Trophoblast cell (in vitro differentiated cells and primary cell): Measurements from ENCODE around the gene SNX1.

Experiments used
- DNase-seq, 2 donors: peaks; one replicate each; pipeline ENCODE4 v3.0.0-alpha.2; 2016
- H2AFZ ChIP-seq: 2 replicates; pipeline ENCODE4 v1.6.1; 2013; ENCODE audit warnings: low read length, moderate library complexity, mild to moderate bottlenecking; ENCODE audit not compliant: insufficient read depth, poor library complexity
- H2AK5ac ChIP-seq: 2 replicates; pipeline ENCODE4 v1.6.1; 2013; ENCODE audit warnings: mild to moderate bottlenecking, low read length
- H2BK120ac ChIP-seq: 2 replicates; pipeline ENCODE4 v1.6.1; 2013; ENCODE audit warnings: low read length, mild to moderate bottlenecking, moderate library complexity; ENCODE audit not compliant: insufficient read depth, poor library complexity
- H2BK12ac ChIP-seq: 2 replicates; pipeline ENCODE4 v1.6.1; 2013; ENCODE audit warnings: mild to moderate bottlenecking, low read length, moderate library complexity
- H2BK5ac ChIP-seq: 2 replicates; pipeline ENCODE4 v1.6.1; 2013; ENCODE audit warnings: low read length, low read depth, moderate library complexity, mild to moderate bottlenecking; ENCODE audit not compliant: poor library complexity
- H3K14ac ChIP-seq: 2 replicates; pipeline ENCODE4 v1.6.1; 2013; ENCODE audit warnings: mild to moderate bottlenecking, low read length
- H3K18ac ChIP-seq: 2 replicates; pipeline ENCODE4 v1.6.1; 2013; ENCODE audit warnings: mild to moderate bottlenecking, low read length
- H3K23ac ChIP-seq: 2 replicates; pipeline ENCODE4 v1.6.1; 2013; ENCODE audit warnings: low read length
- H3K27ac ChIP-seq: 2 replicates; pipeline ENCODE4 v1.5.1; 2013; ENCODE audit warnings: low read depth, mild to moderate bottlenecking, inconsistent platforms, low read length, moderate library complexity
- H3K27me3 ChIP-seq: 2 replicates; pipeline ENCODE4 v1.6.1; 2013; ENCODE audit warnings: inconsistent platforms, mild to moderate bottlenecking, low read length, moderate library complexity; ENCODE audit not compliant: insufficient read depth
- H3K36me3 ChIP-seq, 2 experiments: 1 replicate in 1 of 2; 2 replicates in 1 of 2; pipeline ENCODE4 v1.6.1; 2013; ENCODE audit warnings: low read length in 2 of 2, mild to moderate bottlenecking in 2 of 2, moderate library complexity in 1 of 2; ENCODE audit not compliant: insufficient read depth in 2 of 2, control insufficient read depth in 1 of 2
- H3K4ac ChIP-seq: 2 replicates; pipeline ENCODE4 v1.6.1; 2013; ENCODE audit warnings: low read depth, mild to moderate bottlenecking, low read length, moderate library complexity
- H3K4me1 ChIP-seq, 2 experiments: 1 replicate in 1 of 2; 2 replicates in 1 of 2; pipeline ENCODE4 v1.6.1; 2013; ENCODE audit warnings: low read length in 2 of 2, mild to moderate bottlenecking in 2 of 2, moderate library complexity in 1 of 2; ENCODE audit not compliant: insufficient read depth in 2 of 2, control insufficient read depth in 1 of 2
- H3K4me2 ChIP-seq: 2 replicates; pipeline ENCODE4 v1.6.1; 2013; ENCODE audit warnings: inconsistent platforms, mild to moderate bottlenecking, low read length, moderate library complexity
- H3K4me3 ChIP-seq: 2 replicates; pipeline ENCODE4 v1.5.1; 2013; ENCODE audit warnings: mild to moderate bottlenecking, low read depth, low read length, inconsistent platforms
- H3K79me1 ChIP-seq: one replicate; pipeline ENCODE4 v1.6.1; 2013; ENCODE audit warnings: low read length
- H3K79me2 ChIP-seq: 2 replicates; pipeline ENCODE4 v1.6.1; 2013; ENCODE audit warnings: low read length, mild to moderate bottlenecking; ENCODE audit not compliant: control insufficient read depth, insufficient read depth, poor library complexity
- H3K9ac ChIP-seq: 2 replicates; pipeline ENCODE4 v1.6.1; 2013; ENCODE audit warnings: mild to moderate bottlenecking, low read length
- H3K9me3 ChIP-seq: 2 replicates; pipeline ENCODE4 v1.6.1; 2013; ENCODE audit warnings: low read depth, mild to moderate bottlenecking, control low read depth, inconsistent platforms, low read length; ENCODE audit not compliant: insufficient read depth
- H4K12ac ChIP-seq: 2 replicates; pipeline ENCODE4 v1.6.1; 2013; ENCODE audit warnings: low read depth, mild to moderate bottlenecking, low read length, moderate library complexity
- H4K8ac ChIP-seq: 2 replicates; pipeline ENCODE4 v1.6.1; 2013; ENCODE audit warnings: low read depth, mild to moderate bottlenecking, low read length, moderate library complexity
- H4K91ac ChIP-seq: one replicate; pipeline ENCODE4 v1.6.1; 2013; ENCODE audit warnings: low read depth, mild to moderate bottlenecking, low read length, moderate library complexity
- WGBS: extraction: QIAGEN DNeasy Blood & Tissue Kit; methylation state at CpG from one replicate; pipeline ENCODE4 v1.1.7; 2013; ENCODE audit warnings: missing lambda C conversion rate; ENCODE audit not compliant: insufficient read length, insufficient coverage; ENCODE audit errors: extremely low coverage; 5-methylcytosine and 5-hydroxymethylcytosine counted together

The SNX1 gene

DNA sequence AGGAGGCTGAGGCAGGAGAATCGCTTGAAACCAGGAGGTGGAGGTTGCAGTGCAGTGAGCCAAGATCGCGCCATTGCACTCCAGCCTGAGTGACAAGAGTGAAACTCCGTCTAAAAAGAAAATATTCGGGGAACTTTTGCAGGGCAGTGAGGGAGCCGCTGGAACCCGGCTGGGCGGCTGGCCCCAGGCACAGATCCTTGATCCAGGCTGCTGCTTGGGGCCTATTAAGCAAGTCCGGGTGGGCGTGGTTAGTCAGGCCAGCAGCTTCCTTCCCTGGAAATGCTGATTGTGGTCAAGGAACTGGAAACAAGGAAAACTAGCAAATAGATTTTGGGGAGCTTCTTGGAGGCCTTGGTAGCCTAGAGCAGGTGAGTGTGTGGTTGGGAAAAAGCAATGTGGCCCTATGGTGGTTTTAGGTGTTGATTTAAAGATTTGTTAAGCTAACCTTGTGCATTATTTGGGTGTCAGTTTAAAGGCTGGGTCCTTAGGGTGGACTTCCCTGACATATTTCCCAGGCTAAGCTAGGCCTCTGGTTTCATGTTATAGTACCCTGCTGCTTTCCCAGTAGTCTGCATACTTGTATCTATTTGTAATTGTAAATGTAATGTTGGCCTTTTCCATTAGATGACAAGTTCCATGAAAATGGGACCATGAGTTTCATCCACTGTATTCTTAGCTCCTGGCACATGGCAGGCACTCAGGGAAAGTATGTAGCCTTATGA lies 38.0 kb downstream of the SNX1 start:
- DNase-seq, result peak in 1 of 2 donors; percentile 21
- Histone ChIP-seq H4K91ac (no peak overlapping the region), H2BK120ac (no peak overlapping the region), H2AK5ac (no peak overlapping the region), H3K4ac (no peak overlapping the region), H3K9ac (no peak overlapping the region), H3K4me2 (no peak overlapping the region), H3K79me2 (no peaks in the 10 kb centered on the region), H3K36me3 (peaks cover 48 to 75% of the 10 kb centered on the region in 2 experiments), H4K12ac (no peak overlapping the region), H3K14ac (no peak overlapping the region), H3K4me1 (no peaks in the 10 kb centered on the region), H2BK12ac (no peak overlapping the region), H4K8ac (no peak overlapping the region), H2BK5ac (no peak overlapping the region), H3K79me1 (no peaks in the 10 kb centered on the region), H3K27ac (no peak overlapping the region), H2AFZ (no peak overlapping the region), H3K4me3 (no peak overlapping the region), H3K27me3 (no peaks in the 10 kb centered on the region), H3K18ac (no peak overlapping the region), H3K9me3 (no peaks in the 10 kb centered on the region), H3K23ac (no peak overlapping the region)
- WGBS, result no CpG with 5 or more reads among the region's 10 CpGs

DNA sequence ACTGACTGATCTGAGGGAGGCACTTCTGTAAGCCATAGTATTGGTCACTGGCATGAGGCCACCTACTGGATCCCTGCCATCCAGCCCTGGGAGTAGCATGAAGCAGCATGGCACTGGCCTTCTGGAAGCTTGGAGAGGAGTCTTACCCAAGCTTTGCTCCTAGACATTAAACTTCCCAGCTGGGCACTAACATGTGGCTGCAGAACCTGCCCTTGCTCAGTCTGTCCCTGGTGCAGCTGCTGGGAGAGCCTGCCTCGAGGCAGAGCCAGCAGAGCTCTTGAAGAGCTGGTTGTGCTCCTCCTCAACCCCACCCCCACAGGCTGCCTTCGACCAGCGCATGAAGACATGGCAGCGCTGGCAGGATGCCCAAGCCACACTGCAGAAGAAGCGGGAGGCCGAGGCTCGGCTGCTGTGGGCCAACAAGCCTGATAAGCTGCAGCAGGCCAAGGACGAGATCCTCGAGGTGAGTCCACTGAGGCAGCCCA lies 38.6 kb downstream of the SNX1 start:
- Histone ChIP-seq H3K9ac (no peak overlapping the region), H2AFZ (no peak overlapping the region), H3K79me2 (no peaks in the 10 kb centered on the region), H3K18ac (no peak overlapping the region), H2BK12ac (no peak overlapping the region), H3K36me3 (peaks cover 48 to 75% of the 10 kb centered on the region in 2 experiments), H3K4me3 (no peak overlapping the region), H3K27ac (no peak overlapping the region), H3K4me1 (no peaks in the 10 kb centered on the region), H3K79me1 (no peaks in the 10 kb centered on the region), H2AK5ac (no peak overlapping the region), H3K23ac (no peak overlapping the region), H4K12ac (no peak overlapping the region), H3K4me2 (no peak overlapping the region), H4K91ac (no peak overlapping the region), H3K9me3 (no peaks in the 10 kb centered on the region), H2BK5ac (no peak overlapping the region), H3K14ac (no peak overlapping the region), H4K8ac (no peak overlapping the region), H2BK120ac (no peak overlapping the region), H3K27me3 (no peaks in the 10 kb centered on the region), H3K4ac (no peak overlapping the region)
- WGBS, result no CpG with 5 or more reads among the region's 9 CpGs
- no peak for DNase-seq

DNA sequence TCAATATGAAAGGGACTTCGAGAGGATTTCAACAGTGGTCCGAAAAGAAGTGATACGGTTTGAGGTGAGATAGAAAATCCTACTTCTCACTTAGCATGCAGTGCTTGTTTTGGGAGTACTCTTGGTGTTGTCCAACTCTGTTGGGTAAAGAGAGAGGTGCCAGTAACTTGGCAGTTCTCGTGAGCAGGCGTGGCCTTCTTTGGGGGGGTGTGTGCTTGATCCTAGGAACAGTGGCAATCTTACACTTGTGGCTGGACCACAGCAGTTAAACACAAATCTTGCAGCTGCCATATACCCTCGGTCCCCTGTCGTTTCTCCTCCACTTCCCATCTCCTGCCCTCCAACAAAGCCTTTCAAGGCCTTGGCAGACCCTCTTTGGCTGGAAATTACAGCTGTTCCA lies 40.6 kb downstream of the SNX1 start:
- peaks cover 41 to 61% of the 10 kb centered on the region in 2 experiments for H3K36me3 ChIP-seq
- no peak overlapping the region for H3K23ac ChIP-seq
- H3K4me2 ChIP-seq, result no peak overlapping the region
- H3K18ac ChIP-seq, result no peak overlapping the region
- H4K8ac ChIP-seq, result no peak overlapping the region
- H2BK120ac ChIP-seq, result no peak overlapping the region
- no peak overlapping the region for H4K91ac ChIP-seq
- H3K9ac ChIP-seq, result no peak overlapping the region
- no peaks in the 10 kb centered on the region for H3K9me3 ChIP-seq
- H2AFZ ChIP-seq, result no peak overlapping the region
- no peak overlapping the region for H3K4me3 ChIP-seq
- H3K79me2 ChIP-seq, result no peaks in the 10 kb centered on the region
- H3K4me1 ChIP-seq, result no peaks in the 10 kb centered on the region
- no peaks in the 10 kb centered on the region for H3K79me1 ChIP-seq
- H2BK5ac ChIP-seq, result no peak overlapping the region
- H2AK5ac ChIP-seq, result no peak overlapping the region
- no peak overlapping the region for H4K12ac ChIP-seq
- no CpG with 5 or more reads among the region's 7 CpGs for WGBS
- H2BK12ac ChIP-seq, result no peak overlapping the region
- no peak for DNase-seq
- no peak overlapping the region for H3K27ac ChIP-seq
- no peaks in the 10 kb centered on the region for H3K27me3 ChIP-seq
- H3K4ac ChIP-seq, result no peak overlapping the region
- H3K14ac ChIP-seq, result no peak overlapping the region

DNA sequence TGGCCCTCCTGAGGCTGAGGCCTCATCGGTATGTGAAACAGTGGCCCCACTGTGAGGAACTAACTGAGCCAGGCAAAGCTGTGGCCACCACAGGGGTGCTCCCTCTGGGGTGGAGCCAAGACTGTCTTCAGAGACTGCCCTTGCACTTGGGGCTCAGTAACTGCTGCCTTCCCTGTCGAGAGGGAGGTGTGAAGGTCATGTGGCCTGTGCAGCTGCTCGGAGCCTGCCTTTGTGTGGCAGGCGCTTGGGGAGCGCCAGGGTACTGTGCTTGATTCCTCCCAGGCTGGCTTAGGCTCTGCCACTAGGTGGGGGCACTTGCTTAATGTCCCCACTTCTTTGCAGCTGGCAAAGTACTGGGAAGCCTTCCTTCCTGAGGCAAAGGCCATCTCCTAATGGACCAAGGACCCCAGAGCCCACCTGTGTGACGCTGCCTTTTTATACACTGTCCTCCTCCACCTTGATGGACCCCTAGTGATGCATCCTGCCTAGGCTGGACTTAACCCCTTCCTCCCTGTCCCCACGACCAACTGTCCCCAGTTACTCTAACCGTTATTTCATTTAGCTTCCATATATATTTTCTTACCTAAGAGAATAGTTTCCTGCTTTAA lies 41.5 kb downstream of the SNX1 start:
- no peaks in the 10 kb centered on the region for H3K9me3 ChIP-seq
- H3K9ac ChIP-seq, result no peak overlapping the region
- no peak overlapping the region for H3K23ac ChIP-seq
- H2BK5ac ChIP-seq, result no peak overlapping the region
- no peaks in the 10 kb centered on the region for H3K79me2 ChIP-seq
- H3K27ac ChIP-seq, result no peak overlapping the region
- H2BK120ac ChIP-seq, result no peak overlapping the region
- no peak for DNase-seq
- H3K4me3 ChIP-seq, result peak overlapping the region; percentile 27
- H3K14ac ChIP-seq, result no peak overlapping the region
- H3K4me1 ChIP-seq, result no peaks in the 10 kb centered on the region
- H4K8ac ChIP-seq, result no peak overlapping the region
- no peaks in the 10 kb centered on the region for H3K27me3 ChIP-seq
- H3K79me1 ChIP-seq, result no peaks in the 10 kb centered on the region
- no peak overlapping the region for H2AK5ac ChIP-seq
- H3K4me2 ChIP-seq, result no peak overlapping the region
- no peak overlapping the region for H2BK12ac ChIP-seq
- no CpG with 5 or more reads among the region's 8 CpGs for WGBS
- H4K12ac ChIP-seq, result no peak overlapping the region
- no peak overlapping the region for H3K18ac ChIP-seq
- H4K91ac ChIP-seq, result no peak overlapping the region
- H2AFZ ChIP-seq, result no peak overlapping the region
- peaks cover 38 to 56% of the 10 kb centered on the region in 2 experiments for H3K36me3 ChIP-seq
- no peak overlapping the region for H3K4ac ChIP-seq
